Activated effector memory CD4-positive, alpha-beta T cell treated with anti-CD3 and anti-CD28 coated beads, Interleukin-2, amount 50 U/mL, for 16 hours (primary cell): Measurements from ENCODE around the gene ABCA9.
"Not testable (repeated sequence)": the region's sequence is repeated elsewhere in the genome, so short reads cannot be mapped to it uniquely, and the experiment has no call there.

Source experiments
- DNase-seq: peaks from one replicate; pipeline ENCODE4 v3.0.0-alpha.2; 2020

ABCA9 gene

GRCh38 chr17:69031839-69032238, 28.9 kb downstream of the ABCA9 start:
- DNase-seq, result no peak

- DNase-seq, result no peak
Measured at GRCh38 chr17:69030169-69030568, 30.6 kb downstream of the ABCA9 start.

DNA sequence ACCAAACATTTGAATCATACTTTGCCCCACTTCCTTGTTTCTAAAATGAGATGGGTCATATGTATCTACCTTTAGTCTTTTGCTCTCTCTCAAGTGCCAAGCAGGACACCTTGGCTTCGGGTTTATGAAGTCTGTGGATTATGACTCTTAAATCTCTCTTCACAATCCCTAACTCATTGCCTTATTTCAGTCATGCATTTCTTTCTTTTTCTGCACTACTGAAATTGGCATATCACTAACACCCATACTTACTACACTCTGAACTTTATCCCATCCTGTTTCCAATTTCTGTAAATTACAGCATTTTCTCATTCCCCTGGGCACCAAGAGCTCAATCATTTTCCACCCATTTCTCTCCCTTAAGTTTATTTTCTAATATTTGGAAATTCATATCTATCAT, 42.0 kb downstream of the ABCA9 start:
- DNase-seq, result no peak

DNA sequence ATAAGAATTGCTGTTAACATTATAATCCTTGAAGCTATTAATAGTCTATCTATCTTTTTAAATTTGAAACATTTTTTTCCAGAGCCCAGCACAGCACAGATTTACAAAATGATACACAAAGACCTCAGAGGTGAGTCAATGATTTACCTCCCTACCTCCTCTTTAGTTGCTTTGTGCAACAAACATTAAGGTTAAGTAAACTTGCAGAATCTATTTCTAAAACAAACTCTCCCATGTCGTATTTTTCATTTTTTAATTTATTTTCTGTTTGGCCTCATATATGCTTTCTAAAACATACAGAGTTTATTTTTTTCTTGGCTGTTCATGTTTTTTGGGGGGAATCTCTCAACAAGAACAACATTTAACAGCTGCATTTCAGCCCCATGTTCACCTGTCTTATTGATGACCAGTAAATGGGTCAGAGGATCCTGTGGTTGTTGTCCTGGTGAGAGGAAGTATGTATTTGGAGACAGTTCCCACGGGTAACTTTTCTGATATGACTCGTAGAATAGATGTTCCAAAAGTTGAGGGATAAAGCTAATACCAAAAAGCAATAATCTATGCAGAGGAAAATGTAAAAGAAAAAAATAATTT, 42.6 kb downstream of the ABCA9 start:
- no peak for DNase-seq

- no peak for DNase-seq
Measured at GRCh38 chr17:69015631-69016030, 45.1 kb downstream of the ABCA9 start.

DNA sequence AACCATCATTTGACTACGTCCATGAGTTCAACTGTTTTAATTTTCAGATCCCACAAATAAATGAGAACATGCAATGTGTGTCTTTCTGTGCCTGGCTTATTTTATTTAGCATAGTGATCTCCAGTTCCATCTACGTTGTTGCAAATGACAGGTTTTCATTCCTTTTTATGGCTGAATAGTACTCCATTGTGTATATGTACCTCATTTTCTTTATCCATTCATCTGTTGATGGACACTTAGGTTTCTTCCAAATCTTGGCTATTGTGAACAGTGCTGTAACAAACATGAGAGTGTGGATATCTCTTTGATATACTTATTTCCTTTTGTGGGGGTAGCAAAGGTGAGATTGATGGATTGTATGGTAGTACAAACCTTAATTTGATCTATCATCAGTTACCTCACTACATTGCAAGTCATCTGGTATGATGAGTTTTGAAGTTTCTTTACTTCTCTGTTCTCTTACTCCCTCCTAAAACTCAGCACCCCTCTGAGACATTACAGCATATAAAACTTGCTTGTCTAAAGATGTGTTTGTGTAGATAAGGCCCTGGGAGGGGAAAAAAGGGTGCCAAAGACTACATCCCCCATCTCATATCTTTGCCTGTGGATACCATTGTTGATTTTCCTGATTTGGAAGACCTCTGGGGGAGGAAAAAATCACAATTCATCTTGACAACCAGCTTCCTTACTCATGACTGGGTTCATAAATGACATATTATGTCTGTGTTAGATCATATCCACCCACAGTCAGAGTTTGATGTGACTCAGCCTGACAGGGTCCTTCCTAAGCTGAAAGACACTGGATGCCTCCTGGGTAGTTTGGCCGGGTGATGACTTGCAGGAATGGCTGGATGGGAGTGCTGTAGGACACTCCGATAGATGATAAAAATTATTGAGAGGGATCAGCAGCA, 47.6 kb downstream of the ABCA9 start:
- no peak for DNase-seq

- DNase-seq, result no peak
Measured at GRCh38 chr17:69009930-69010329, 50.8 kb downstream of the ABCA9 start.

DNA sequence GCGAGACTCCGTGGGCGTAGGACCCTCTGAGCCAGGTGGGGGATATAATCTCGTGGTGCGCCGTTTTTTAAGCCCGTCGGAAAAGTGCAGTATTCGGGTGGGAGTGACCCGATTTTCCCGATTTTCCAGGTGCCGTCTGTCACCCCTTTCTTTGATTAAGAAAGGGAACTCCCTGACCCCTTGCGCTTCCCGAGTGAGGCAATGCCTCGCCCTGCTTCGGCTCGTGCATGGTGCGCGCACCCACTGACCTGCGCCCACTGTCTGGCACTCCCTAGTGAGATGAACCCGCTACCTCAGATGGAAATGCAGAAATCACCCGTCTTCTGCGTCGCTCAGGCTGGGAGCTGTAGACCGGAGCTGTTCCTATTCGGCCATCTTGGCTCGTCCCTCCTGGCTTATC, 56.0 kb downstream of the ABCA9 start:
- DNase-seq, result not testable (repeated sequence)

DNA sequence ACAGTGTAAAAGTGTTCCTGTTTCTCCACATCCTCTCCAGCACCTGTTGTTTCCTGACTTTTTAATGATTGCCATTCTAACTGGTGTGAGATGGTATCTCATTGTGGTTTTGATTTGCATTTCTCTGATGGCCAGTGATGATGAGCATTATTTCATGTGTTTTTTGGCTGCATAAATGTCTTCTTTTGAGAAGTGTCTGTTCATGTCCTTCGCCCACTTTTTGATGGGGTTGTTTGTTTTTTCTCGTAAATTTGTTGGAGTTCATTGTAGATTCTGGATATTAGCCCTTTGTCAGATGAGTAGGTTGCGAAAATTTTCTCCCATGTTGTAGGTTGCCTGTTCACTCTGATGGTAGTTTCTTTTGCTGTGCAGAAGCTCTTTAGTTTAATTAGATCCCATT, 61.0 kb downstream of the ABCA9 start:
- not testable (repeated sequence) for DNase-seq

- DNase-seq, result no peak
Measured at GRCh38 chr17:68993112-68993511, 67.6 kb downstream of the ABCA9 start.

GRCh38 chr17:68987966-68988365, 72.8 kb downstream of the ABCA9 start:
- no peak for DNase-seq

DNA sequence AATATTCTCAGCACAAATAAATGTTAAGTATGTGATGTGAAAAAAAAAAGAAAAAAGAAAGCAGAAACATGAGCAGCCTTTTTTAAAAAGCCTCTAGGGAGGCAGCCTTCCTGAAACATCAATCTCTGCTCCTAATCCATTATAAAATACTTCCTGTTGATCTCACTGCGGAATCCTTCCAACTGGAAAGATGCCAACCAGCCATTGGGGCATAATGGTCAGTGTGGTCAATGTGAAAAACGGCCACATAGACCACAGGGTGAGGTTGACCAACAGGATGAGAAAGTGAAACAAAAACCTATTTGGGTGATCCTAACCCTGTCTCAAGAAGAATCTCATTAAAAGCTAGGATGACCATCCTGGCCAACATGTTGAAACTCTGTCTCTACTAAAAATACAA, 79.4 kb downstream of the ABCA9 start:
- DNase-seq, result no peak

DNA sequence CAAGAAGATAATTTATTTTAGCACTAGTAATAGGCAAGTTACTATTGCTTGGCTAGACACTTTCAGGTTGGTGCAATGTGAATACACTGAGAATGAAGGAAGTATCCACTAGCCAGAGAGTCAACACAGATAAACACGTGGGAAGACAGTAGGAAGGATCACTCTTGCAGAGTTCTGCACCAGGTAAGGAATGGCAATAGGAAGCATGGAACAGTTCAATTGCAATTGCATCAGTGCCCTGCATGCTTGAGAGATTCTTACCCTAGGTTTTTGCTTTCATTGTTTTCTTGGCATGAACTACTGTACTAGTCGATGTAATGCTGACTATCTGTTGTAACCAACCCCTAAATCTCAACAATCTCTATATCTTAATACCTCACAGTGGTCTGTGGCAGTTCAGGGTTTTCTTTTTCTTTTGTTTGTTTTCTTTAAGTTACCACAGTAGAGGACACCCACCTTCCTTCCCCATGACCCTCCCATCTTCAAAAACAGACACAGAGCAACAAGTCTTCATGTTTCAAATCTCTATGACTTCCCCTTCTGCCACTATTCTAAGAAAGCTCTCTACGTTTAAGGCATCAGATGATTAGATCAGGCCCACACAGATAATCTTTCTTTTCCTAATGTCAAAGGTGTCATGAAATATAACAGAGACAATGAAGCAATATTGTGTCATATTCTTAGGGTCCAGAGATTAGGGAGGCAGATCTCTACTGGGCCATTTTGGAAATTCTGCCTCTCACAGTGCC, 87.5 kb downstream of the ABCA9 start:
- no peak for DNase-seq

GRCh38 chr17:68972119-68972704, 88.5 kb downstream of the ABCA9 start:
- no peak for DNase-seq

DNA sequence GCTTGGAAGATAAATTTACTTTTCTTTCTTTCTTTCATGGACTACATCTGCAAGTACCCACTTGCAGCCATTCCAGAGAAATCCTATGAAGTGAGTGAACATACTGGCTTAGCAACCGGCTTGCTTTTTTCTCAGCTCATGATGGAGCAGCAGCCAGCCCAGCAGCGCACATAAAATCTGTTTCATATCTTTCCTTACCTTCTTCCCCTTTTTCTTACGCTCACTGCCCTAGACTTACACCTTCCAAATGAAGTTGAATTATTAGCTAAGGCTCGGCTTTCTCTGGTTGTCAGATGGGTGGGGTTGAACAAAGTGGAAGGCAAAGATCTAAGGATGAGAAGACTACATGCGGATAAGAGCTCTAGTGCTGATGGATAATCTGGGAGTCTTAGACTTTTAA, 91.6 kb downstream of the ABCA9 start:
- DNase-seq, result no peak

- no peak for DNase-seq
Measured at GRCh38 chr17:68963958-68964357, 96.8 kb downstream of the ABCA9 start.

DNA sequence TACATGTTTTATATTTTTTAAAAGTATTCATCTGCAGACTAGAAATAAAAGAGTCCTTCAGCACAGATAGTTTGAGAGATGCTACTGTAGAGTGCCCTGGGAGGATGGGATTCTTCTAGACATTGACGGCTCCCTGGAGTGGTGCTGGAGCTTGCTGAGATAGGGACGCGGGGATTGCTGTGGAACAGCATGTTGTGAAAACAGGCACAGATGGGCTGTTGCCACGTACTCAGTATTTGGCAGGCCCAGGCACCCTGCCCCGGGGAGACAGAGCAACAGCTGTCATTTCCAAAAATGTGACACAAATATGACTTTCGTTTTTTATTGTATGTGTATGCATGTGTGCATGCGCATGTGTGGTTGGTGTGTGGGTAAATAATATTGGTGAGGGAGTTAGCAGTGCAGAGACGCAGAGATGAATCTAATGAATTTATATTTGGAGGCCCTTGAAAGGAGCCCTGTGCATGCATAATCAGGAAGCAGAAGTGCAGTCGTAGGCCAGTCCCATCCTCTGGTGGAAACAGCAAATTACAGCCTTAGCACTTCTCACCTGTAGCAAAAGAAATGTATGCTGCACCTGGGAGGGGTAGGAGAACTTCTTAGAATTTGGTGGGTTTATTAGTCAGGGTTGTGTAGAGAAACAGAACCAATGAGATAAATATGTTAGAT, 99.4 kb downstream of the ABCA9 start:
- no peak for DNase-seq

DNA sequence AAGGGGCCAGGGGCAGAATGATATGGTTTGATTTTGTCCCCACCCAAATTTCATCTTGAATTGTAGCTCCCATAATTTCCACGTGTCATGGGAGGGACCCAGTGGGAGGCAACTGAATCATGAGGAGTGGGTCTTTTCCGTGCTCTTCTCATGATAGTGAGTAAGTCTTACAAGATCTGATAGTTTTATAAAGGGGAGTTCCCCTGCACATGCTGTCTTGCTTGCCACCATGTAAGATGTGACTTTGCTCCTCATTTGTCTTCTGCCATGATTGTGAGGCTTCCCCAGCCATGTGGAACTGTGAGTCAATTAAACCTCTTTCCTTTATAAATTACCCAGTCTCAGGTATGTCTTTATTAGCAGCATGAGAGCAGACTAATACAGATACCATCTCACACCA, 101.6 kb downstream of the ABCA9 start:
- DNase-seq, result not testable (repeated sequence)

GRCh38 chr17:68957944-68958343, 102.8 kb downstream of the ABCA9 start:
- no peak for DNase-seq

GRCh38 chr17:68955181-68955841, 105.4 kb downstream of the ABCA9 start, which contains the start of gene ABCA8:
ABCA8 (minus strand) TSS chr17:68955392; CDS start chr17:68942034, 13,358 bp downstream.
- DNase-seq, result no peak

- no peak for DNase-seq
Measured at GRCh38 chr17:68954146-68954896, 106.4 kb downstream of the ABCA9 start.
